ENCODE measurements around the gene MPC1. TPM values are rescaled to one million over a fixed set of nuclear protein-coding genes. Genes with fewer than 3 reads are reported as not detected.

Gene MPC1
- total RNA-seq, 3 donors from 2014 or later, result 37.4 to 66.9 (median 65.7) TPM

GRCh38 chr6:166422201-166422940 lies 39.6 kb upstream of the MPC1 start:
- DNase-seq (ENCODE audit: low spot score in 2 of 2), result no peak
- H3K9me3 ChIP-seq, result no peaks in the 10 kb centered on the region
- no peak overlapping the region for H3K4me3 ChIP-seq
- no peaks in the 10 kb centered on the region for H3K27me3 ChIP-seq
- intact Hi-C loops (cut with DNase I; ENCODE audit: low total_unique reads), result no loop called here
- H3K36me3 ChIP-seq, result no peaks in the 10 kb centered on the region
- no peaks in the 10 kb centered on the region for H3K4me1 ChIP-seq
- TF ChIP-seq POLR2A (IDR thresholded peaks at IDR 0.05), result no peak
- TF ChIP-seq POLR2AphosphoS5 (IDR thresholded peaks at IDR 0.05), result no peak
- TF ChIP-seq, protein P1, sequence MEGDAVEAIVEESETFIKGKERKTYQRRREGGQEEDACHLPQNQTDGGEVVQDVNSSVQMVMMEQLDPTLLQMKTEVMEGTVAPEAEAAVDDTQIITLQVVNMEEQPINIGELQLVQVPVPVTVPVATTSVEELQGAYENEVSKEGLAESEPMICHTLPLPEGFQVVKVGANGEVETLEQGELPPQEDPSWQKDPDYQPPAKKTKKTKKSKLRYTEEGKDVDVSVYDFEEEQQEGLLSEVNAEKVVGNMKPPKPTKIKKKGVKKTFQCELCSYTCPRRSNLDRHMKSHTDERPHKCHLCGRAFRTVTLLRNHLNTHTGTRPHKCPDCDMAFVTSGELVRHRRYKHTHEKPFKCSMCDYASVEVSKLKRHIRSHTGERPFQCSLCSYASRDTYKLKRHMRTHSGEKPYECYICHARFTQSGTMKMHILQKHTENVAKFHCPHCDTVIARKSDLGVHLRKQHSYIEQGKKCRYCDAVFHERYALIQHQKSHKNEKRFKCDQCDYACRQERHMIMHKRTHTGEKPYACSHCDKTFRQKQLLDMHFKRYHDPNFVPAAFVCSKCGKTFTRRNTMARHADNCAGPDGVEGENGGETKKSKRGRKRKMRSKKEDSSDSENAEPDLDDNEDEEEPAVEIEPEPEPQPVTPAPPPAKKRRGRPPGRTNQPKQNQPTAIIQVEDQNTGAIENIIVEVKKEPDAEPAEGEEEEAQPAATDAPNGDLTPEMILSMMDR (IDR thresholded peaks at IDR 0.05), result no peak
- H3K27ac ChIP-seq, result no peak overlapping the region

DNA sequence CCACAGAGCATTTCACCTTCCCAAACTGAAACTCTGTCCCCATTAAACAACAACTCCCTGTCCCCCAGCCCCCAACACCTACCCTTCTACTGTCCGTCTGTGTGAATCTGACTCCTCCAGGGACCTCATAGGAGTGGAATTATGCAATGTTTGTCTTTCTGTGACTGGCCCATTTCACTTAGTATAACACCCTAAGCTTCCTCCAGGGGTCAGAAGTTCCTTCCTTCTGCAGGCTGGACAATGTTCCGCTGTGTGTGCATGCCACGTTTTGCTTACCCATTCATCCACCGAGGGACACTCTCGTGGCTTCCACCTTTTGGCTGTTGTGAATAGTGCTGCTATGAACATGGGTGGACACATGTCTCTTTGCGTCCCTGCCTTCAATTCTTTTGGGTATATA lies 37.6 kb upstream of the MPC1 start:
- Histone ChIP-seq H3K4me3 (no peak overlapping the region), H3K9me3 (no peaks in the 10 kb centered on the region), H3K27me3 (no peaks in the 10 kb centered on the region), H3K36me3 (no peaks in the 10 kb centered on the region), H3K4me1 (no peaks in the 10 kb centered on the region), H3K27ac (no peak overlapping the region)
- TF ChIP-seq POLR2AphosphoS5 (IDR thresholded peaks at IDR 0.05), result no peak
- TF ChIP-seq, protein P1 (IDR thresholded peaks at IDR 0.05), result peak in 1 of 3 donors; percentile 24
- intact Hi-C loops (cut with DNase I; ENCODE audit: low total_unique reads), result no loop called here
- no peak for DNase-seq (ENCODE audit: low spot score in 2 of 2)

DNA sequence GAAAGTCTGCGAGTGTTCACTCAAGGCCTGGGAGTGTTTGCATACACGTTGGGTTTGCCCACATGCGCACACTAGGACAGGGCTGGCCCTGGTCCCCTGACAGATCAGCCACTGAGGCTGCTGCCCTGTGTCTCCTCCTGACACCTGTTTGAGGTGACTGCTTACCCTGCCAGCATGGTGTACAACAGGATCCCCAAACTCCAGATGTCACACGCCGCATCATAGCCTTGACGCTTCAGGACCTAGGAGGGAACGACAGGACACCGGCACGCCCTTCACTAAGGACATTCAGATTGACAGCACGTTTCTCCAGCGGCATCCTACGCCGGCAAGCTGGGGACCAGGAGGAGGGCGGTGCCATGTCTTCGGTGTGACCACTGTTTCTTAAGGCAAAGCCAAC lies 37.0 kb upstream of the MPC1 start:
- Histone ChIP-seq H3K27ac (no peak overlapping the region), H3K36me3 (no peaks in the 10 kb centered on the region), H3K9me3 (no peaks in the 10 kb centered on the region), H3K27me3 (no peaks in the 10 kb centered on the region), H3K4me3 (no peak overlapping the region), H3K4me1 (no peaks in the 10 kb centered on the region)
- TF ChIP-seq, protein P1 (IDR thresholded peaks at IDR 0.05), result no peak
- TF ChIP-seq POLR2AphosphoS5 (IDR thresholded peaks at IDR 0.05), result no peak
- no peak for TF ChIP-seq POLR2A (IDR thresholded peaks at IDR 0.05)
- intact Hi-C loops (cut with DNase I; ENCODE audit: low total_unique reads), result loop anchor here (10.0 kb wide), 1 partner anchor 745 kb away; no protein-coding TSS in a partner anchor
- DNase-seq (ENCODE audit: low spot score in 2 of 2), result no peak

- no peak for TF ChIP-seq POLR2A (IDR thresholded peaks at IDR 0.05)
- TF ChIP-seq POLR2AphosphoS5 (IDR thresholded peaks at IDR 0.05), result no peak
- TF ChIP-seq, protein P1 (IDR thresholded peaks at IDR 0.05), result no peak
- intact Hi-C loops (cut with DNase I; ENCODE audit: low total_unique reads), result loop anchor here (10.0 kb wide), 1 partner anchor 744 kb away; no protein-coding TSS in a partner anchor
- H3K9me3 ChIP-seq, result no peaks in the 10 kb centered on the region
- H3K4me1 ChIP-seq, result no peaks in the 10 kb centered on the region
- no peak for DNase-seq (ENCODE audit: low spot score in 2 of 2)
- H3K27ac ChIP-seq, result no peak overlapping the region
- no peaks in the 10 kb centered on the region for H3K36me3 ChIP-seq
- no peaks in the 10 kb centered on the region for H3K27me3 ChIP-seq
- H3K4me3 ChIP-seq, result no peak overlapping the region
These were observed 36.5 kb upstream of the MPC1 start for GRCh38 chr6:166419286-166419685.

DNA sequence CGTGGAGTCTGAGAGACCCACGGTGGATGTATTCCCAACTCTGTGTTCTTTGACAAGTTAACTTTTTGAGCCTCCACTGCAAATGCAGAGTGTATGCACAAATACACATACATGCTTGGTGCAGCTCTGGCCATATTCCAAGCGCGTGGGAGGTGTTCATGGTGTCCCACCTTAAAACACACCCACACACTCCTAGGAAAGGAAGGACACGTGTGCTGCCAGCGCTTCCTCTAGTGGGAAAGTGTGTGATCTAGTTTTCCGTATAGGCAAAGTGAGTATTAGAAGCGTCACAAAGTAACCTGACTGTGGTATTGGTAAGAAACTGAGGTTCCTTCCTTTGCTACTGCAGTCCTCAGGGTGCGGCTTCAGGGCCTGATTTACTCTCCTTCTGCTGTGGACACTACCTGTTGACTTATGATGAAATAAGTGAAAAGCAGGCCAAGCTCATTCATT lies 36.0 kb upstream of the MPC1 start:
- Histone ChIP-seq H3K4me3 (no peak overlapping the region), H3K27me3 (no peaks in the 10 kb centered on the region), H3K9me3 (no peaks in the 10 kb centered on the region), H3K36me3 (no peaks in the 10 kb centered on the region), H3K4me1 (no peaks in the 10 kb centered on the region), H3K27ac (no peak overlapping the region)
- DNase-seq (ENCODE audit: low spot score in 2 of 2), result no peak
- no peak for TF ChIP-seq POLR2AphosphoS5 (IDR thresholded peaks at IDR 0.05)
- TF ChIP-seq, protein P1 (IDR thresholded peaks at IDR 0.05), result no peak
- no peak for TF ChIP-seq POLR2A (IDR thresholded peaks at IDR 0.05)
- intact Hi-C loops (cut with DNase I; ENCODE audit: low total_unique reads), result loop anchor here (10.0 kb wide), 1 partner anchor 744 kb away; no protein-coding TSS in a partner anchor

All from breast epithelium (tissue), 4 donors.